Gastroesophageal sphincter (tissue), 3 donors: ENCODE data around the gene SLC44A1.

Experiments
- EP300 ChIP-seq: sonication (generic); formaldehyde crosslinking; IDR thresholded peaks from one replicate; pipeline ENCODE4 v1.6.1; 2017; ENCODE audit warnings: antibody characterized with exemption, mild to moderate bottlenecking
- POLR2A ChIP-seq, 2 donors: fragments of 450-650 bp; IDR thresholded peaks; one replicate each; pipeline ENCODE4 v1.6.1; 2017; ENCODE audit warnings: antibody characterized with exemption in 2 of 2, mild to moderate bottlenecking in 2 of 2, moderate library complexity in 1 of 2
- POLR2AphosphoS5 ChIP-seq: sonication (generic); formaldehyde crosslinking; IDR thresholded peaks from one replicate; pipeline ENCODE4 v1.6.1; 2017; ENCODE audit warnings: antibody characterized with exemption
- TF ChIP-seq, protein P1 (sequence below), 4 experiments: fragments of 200-600 bp in 2 of 4; fragments of 450-650 bp in 2 of 4; sonication (generic) in 1 of 4; IDR thresholded peaks; one replicate each; pipeline ENCODE4 v1.5.1; 2017 to 2019; ENCODE audit warnings: antibody characterized with exemption in 4 of 4, mild to moderate bottlenecking in 2 of 4, moderate library complexity in 2 of 4

- TF ChIP-seq, protein P1, sequence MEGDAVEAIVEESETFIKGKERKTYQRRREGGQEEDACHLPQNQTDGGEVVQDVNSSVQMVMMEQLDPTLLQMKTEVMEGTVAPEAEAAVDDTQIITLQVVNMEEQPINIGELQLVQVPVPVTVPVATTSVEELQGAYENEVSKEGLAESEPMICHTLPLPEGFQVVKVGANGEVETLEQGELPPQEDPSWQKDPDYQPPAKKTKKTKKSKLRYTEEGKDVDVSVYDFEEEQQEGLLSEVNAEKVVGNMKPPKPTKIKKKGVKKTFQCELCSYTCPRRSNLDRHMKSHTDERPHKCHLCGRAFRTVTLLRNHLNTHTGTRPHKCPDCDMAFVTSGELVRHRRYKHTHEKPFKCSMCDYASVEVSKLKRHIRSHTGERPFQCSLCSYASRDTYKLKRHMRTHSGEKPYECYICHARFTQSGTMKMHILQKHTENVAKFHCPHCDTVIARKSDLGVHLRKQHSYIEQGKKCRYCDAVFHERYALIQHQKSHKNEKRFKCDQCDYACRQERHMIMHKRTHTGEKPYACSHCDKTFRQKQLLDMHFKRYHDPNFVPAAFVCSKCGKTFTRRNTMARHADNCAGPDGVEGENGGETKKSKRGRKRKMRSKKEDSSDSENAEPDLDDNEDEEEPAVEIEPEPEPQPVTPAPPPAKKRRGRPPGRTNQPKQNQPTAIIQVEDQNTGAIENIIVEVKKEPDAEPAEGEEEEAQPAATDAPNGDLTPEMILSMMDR (IDR thresholded peaks at IDR 0.05), result no peak
- TF ChIP-seq POLR2AphosphoS5 (no peak), POLR2A (IDR thresholded peaks at IDR 0.05) (no peak), EP300 (no peak)
Observed at GRCh38 chr9:105485131-105485530, 240.7 kb downstream of the SLC44A1 start.
